Astrocyte of the spinal cord (primary cell): ENCODE measurements around the gene LASP1.
"Not testable (repeated sequence)": the region's sequence is repeated elsewhere in the genome, so short reads cannot be mapped to it uniquely, and the experiment has no call there.

Experiments
- DNase-seq: peaks from one replicate; pipeline ENCODE4 v3.0.0; 2011; ENCODE audit warnings: low read depth, low spot score
- H3K4me3 ChIP-seq: 2 replicates; pipeline ENCODE4 v1.5.1; 2011; ENCODE audit warnings: low read depth, mild to moderate bottlenecking, low read length, moderate library complexity
- in situ Hi-C: cut with HindIII; loops from 2 replicates; pipeline ENCODE4 v1.10.0; 2017; ENCODE audit warnings: low sequenced_read_pairs
- TF ChIP-seq, protein P1 (sequence below): IDR thresholded peaks from 2 replicates; pipeline ENCODE4 v1.5.1; 2012; ENCODE audit warnings: low read depth, mild to moderate bottlenecking, low read length, inconsistent platforms

LASP1 gene

DNA sequence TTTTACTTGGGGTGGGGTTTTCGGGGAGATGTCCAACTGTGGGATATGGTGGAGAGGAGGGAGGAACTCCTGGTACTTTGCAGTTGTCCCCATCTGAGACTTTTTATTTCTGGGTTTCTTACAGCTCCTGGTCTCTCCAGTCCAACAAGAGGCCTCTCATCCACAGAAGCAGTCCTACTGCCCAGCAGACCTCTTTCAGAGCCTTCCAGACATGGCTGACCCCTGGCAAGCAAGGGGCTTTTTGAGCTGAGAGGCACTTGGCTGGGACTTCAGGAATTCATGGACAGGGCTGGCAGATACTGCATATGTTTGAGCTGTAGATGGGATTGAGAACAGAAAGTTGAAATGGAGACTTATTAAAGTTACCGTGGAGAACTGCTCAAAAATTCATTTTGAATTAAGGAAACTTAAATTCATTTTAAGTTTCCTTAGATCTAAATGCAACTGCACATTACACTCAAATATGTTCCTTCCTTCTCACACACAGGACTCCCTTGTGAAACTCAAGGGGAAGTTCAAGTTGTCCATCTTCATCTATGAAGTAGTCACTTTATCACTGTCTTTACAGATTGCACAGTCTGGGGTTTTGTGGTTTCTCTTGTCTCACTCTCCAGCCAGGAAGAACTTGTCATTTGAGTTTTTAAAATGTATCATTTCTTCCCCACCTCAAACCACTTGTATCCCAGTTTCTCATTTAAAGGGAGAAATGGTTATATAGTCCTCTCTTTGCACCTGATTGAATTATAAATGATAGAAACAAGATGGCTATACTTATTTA, 56.6 kb downstream of the LASP1 start:
- H3K4me3 ChIP-seq: no peak overlapping the region
- no peak for DNase-seq
- in situ Hi-C loops: no loop called here
- TF ChIP-seq, protein P1, sequence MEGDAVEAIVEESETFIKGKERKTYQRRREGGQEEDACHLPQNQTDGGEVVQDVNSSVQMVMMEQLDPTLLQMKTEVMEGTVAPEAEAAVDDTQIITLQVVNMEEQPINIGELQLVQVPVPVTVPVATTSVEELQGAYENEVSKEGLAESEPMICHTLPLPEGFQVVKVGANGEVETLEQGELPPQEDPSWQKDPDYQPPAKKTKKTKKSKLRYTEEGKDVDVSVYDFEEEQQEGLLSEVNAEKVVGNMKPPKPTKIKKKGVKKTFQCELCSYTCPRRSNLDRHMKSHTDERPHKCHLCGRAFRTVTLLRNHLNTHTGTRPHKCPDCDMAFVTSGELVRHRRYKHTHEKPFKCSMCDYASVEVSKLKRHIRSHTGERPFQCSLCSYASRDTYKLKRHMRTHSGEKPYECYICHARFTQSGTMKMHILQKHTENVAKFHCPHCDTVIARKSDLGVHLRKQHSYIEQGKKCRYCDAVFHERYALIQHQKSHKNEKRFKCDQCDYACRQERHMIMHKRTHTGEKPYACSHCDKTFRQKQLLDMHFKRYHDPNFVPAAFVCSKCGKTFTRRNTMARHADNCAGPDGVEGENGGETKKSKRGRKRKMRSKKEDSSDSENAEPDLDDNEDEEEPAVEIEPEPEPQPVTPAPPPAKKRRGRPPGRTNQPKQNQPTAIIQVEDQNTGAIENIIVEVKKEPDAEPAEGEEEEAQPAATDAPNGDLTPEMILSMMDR: no peak

DNA sequence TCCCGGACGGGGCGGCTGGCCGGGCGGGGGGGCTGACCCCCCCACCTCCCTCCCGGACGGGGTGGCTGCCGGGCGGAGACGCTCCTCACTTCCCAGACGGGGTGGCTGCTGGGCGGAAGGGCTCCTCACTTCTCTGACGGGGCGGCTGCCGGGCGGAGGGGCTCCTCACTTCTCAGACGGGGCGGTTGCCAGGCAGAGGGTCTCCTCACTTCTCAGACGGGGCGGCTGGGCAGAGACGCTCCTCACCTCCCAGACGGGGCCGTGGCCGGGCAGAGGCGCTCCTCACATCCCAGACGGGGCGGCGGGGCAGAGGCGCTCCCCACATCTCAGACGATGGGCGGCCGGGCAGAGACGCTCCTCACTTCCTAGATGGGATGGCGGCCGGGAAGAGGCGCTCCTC, 60.9 kb downstream of the LASP1 start:
- H3K4me3 ChIP-seq, in situ Hi-C loops, DNase-seq: not testable (repeated sequence)

DNA sequence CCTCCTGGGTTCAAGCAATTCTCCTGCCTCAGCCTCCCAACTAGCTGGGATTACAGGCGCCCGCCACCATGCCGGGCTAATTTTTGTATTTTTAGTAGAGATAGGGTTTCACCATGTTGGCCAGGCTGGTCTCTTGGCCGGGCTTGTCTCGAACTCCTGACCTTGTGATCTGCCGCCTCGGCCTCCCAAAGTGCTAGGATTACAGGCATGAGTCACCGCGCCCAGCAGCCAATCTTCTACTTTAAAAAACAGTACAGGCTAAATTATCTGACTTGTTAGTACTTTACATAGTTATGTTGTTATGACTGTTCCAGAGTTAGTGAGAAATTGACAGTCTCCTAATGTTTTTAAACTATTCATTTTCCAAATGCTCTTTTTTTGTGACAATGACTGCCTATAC, 64.1 kb downstream of the LASP1 start:
- in situ Hi-C loops, H3K4me3 ChIP-seq, DNase-seq: not testable (repeated sequence)

DNA sequence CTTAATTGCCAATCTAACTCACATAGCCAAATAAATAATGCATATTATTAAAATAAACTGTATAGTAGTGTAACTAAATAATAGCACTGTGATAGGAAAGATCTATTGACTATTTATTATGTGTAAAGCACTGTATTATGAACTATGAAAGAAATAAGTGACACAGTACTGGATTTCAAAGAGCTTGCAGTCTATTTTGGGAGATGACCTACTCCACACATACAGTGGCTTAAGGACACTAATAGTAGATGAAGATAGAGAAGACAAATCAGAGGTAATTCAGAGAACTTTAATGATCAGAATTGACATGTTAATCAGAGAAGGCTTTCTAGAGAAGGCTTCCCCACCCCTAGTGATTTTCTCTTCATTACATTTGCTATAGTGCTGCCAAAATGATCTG, 70.1 kb downstream of the LASP1 start:
- DNase-seq: no peak
- no peak overlapping the region for H3K4me3 ChIP-seq
- TF ChIP-seq, protein P1: no peak
- in situ Hi-C loops: no loop called here

DNA sequence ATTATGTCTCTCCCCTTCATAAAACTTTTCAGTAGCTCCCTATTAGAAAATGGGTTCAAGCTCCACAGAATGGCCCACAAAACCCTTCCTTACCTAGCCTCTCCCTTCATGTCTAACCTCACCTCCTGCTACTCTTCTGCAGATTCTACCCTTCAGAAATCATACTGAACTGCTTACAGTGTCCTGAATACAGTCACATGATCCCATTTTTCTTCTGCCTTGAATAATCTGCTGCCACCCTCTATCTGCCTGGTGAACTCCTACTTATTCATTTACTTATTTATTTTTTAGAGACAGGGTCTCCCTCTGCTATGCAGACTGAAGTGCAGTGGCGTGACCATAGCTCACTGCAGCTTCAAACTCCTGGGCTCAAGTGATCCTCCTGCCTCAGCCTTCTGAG, 70.5 kb downstream of the LASP1 start:
- in situ Hi-C loops: no loop called here
- TF ChIP-seq, protein P1: no peak
- DNase-seq: no peak
- H3K4me3 ChIP-seq: no peak overlapping the region

DNA sequence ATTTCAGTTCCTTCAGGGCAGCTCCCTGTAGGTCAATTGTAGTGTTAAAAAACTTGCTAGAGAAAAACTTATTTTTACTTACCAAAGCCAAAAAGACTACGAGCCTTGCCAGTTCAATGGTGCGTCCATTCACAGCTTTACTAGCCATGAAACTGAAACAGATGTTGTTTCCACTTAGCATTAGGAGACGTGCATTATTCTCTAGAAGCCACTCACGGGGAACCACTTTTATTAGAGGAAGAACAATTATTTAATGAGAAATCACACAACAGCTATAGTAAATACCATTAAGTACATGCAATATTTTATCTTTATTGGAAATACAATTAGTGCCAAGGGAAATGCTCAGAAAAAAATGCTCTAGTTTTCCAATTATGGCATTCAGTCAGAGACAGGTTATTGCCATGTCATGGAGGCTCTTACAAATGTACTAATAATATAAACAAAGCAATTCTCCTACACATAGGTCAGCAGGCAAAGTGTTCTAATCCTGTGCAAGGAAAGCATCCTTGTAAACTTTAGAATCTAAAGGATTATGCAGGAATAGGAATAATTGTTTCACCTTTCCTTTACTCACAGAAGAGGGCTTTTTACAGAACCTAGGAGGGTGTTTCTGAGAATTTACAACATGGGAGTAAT, 73.0 kb downstream of the LASP1 start:
- TF ChIP-seq, protein P1: no peak
- no peak overlapping the region for H3K4me3 ChIP-seq
- in situ Hi-C loops: no loop called here
- DNase-seq: no peak

DNA sequence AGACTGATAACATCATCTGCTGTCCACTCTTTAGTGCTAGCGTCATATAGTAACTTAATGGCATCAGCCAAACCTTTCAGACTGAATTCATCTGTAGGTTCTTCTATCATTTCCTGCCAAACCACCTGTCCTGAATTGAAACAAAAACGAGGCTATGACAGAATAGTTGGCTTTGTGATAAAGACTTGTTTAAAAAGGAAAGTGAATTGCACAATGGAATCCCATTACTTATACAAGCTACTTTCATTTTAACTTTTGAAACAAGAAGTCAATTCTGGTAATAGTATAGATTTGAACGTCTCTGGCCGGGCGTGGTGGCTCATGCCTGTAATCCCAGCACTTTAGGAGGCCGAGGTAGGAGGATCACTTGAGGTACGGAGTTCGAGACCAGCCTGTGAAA, 73.7 kb downstream of the LASP1 start:
- TF ChIP-seq, protein P1: no peak
- no peak for DNase-seq
- no peak overlapping the region for H3K4me3 ChIP-seq
- in situ Hi-C loops: no loop called here
